GM21423 (cell line): ENCODE data around the gene KAT6B.

ENCODE experiments used
- ATAC-seq: cut with Tn5 transposase; IDR thresholded peaks from one replicate; pipeline ENCODE4 v1.9.1; 2021; ENCODE audit warnings: mild to moderate bottlenecking, moderate library complexity; ENCODE audit not compliant: unreplicated experiment

Gene KAT6B

GRCh38 chr10:75057680-75058079 lies 231.3 kb downstream of the KAT6B start:
- no peak for ATAC-seq

GRCh38 chr10:75058161-75058560 lies 231.8 kb downstream of the KAT6B start:
- ATAC-seq, result no peak

- ATAC-seq, result no peak
These were observed 235.5 kb downstream of the KAT6B start for GRCh38 chr10:75061709-75062505.

- ATAC-seq, result no peak
These were observed 236.3 kb downstream of the KAT6B start for GRCh38 chr10:75062506-75063299.

GRCh38 chr10:75063461-75064230 lies 237.2 kb downstream of the KAT6B start:
- no peak for ATAC-seq

- no peak for ATAC-seq
These were observed 238.7 kb downstream of the KAT6B start for GRCh38 chr10:75065076-75065475.

GRCh38 chr10:75066271-75066670 lies 239.9 kb downstream of the KAT6B start:
- no peak for ATAC-seq

GRCh38 chr10:75067272-75067671 lies 240.9 kb downstream of the KAT6B start:
- no peak for ATAC-seq

GRCh38 chr10:75068523-75068922 lies 242.1 kb downstream of the KAT6B start:
- ATAC-seq, result no peak

- no peak for ATAC-seq
These were observed 244.1 kb downstream of the KAT6B start for GRCh38 chr10:75070476-75070875.

- no peak for ATAC-seq
These were observed 244.6 kb downstream of the KAT6B start for GRCh38 chr10:75070961-75071428.

- no peak for ATAC-seq
These were observed 245.4 kb downstream of the KAT6B start for GRCh38 chr10:75071756-75072155.

GRCh38 chr10:75072727-75073126 lies 246.3 kb downstream of the KAT6B start:
- ATAC-seq, result no peak

GRCh38 chr10:75073442-75073841 lies 247.0 kb downstream of the KAT6B start:
- no peak for ATAC-seq

- no peak for ATAC-seq
These were observed 248.5 kb downstream of the KAT6B start for GRCh38 chr10:75074711-75075445.

GRCh38 chr10:75076348-75076747 lies 249.9 kb downstream of the KAT6B start:
- no peak for ATAC-seq

GRCh38 chr10:75079436-75080083 lies 253.2 kb downstream of the KAT6B start:
- ATAC-seq, result no peak

- ATAC-seq, result no peak
These were observed 254.2 kb downstream of the KAT6B start for GRCh38 chr10:75080554-75080953.

GRCh38 chr10:75081379-75081778 lies 255.0 kb downstream of the KAT6B start:
- no peak for ATAC-seq
